HG02973 (cell line): Measurements from ENCODE around the gene PTCSC3.

Experiments used
- ATAC-seq: cut with Tn5 transposase; IDR thresholded peaks from one replicate; pipeline ENCODE4 v1.9.1; 2021; ENCODE audit warnings: moderate library complexity; ENCODE audit not compliant: unreplicated experiment

The PTCSC3 gene

GRCh38 chr14:36086629-36087395 is 89.7 kb downstream of the PTCSC3 start:
- ATAC-seq, result no peak

GRCh38 chr14:36085861-36086260 is 90.7 kb downstream of the PTCSC3 start:
- no peak for ATAC-seq
